Gastrocnemius medialis (tissue), 4 donors: ENCODE results near the gene HPGD.

Source experiments
- POLR2A ChIP-seq, 2 donors: fragments of 450-650 bp; IDR thresholded peaks; one replicate each; pipeline ENCODE4 v1.6.1; 2017; ENCODE audit warnings: antibody characterized with exemption in 2 of 2, mild to moderate bottlenecking in 2 of 2, moderate library complexity in 2 of 2
- TF ChIP-seq, protein P1 (sequence below), 5 experiments: fragments of 450-650 bp in 3 of 5; fragments of 200-600 bp in 2 of 5; sonication (generic) in 2 of 5; IDR thresholded peaks in 4 of 5; conservative IDR thresholded peaks in 1 of 5; 1 replicate in 4 of 5; 2 replicates in 1 of 5; pipeline ENCODE4 v1.5.1; 2016 to 2019; ENCODE audit warnings: antibody characterized with exemption in 5 of 5, mild to moderate bottlenecking in 3 of 5, moderate library complexity in 3 of 5

GRCh38 chr4:174449152-174449551, 73.1 kb downstream of the HPGD start:
- no peak for TF ChIP-seq POLR2A (IDR thresholded peaks at IDR 0.05)
- TF ChIP-seq, protein P1, sequence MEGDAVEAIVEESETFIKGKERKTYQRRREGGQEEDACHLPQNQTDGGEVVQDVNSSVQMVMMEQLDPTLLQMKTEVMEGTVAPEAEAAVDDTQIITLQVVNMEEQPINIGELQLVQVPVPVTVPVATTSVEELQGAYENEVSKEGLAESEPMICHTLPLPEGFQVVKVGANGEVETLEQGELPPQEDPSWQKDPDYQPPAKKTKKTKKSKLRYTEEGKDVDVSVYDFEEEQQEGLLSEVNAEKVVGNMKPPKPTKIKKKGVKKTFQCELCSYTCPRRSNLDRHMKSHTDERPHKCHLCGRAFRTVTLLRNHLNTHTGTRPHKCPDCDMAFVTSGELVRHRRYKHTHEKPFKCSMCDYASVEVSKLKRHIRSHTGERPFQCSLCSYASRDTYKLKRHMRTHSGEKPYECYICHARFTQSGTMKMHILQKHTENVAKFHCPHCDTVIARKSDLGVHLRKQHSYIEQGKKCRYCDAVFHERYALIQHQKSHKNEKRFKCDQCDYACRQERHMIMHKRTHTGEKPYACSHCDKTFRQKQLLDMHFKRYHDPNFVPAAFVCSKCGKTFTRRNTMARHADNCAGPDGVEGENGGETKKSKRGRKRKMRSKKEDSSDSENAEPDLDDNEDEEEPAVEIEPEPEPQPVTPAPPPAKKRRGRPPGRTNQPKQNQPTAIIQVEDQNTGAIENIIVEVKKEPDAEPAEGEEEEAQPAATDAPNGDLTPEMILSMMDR (IDR thresholded peaks at IDR 0.05 in 4 of 5, conservative IDR thresholded peaks at IDR 0.05 in 1 of 5): no peak
